Heart right ventricle (tissue), 16 donors: ENCODE measurements around the gene C17orf78. TPM values are rescaled to one million over a fixed set of nuclear protein-coding genes. Genes with fewer than 3 reads are reported as not detected.

Experiments
- ATAC-seq, 8 donors: fragments of 200-7000 bp; cut with Tn5 transposase; one replicate each; pipeline ENCODE4 v1.9.1; 2020; ENCODE audit warnings: mild to moderate bottlenecking in 8 of 8, moderate library complexity in 8 of 8, moderate number of reproducible peaks in 1 of 8
- DNase-seq, 2 donors: peaks; one replicate each; pipeline ENCODE4 v3.0.0-alpha.2; 2020
- H3K27ac ChIP-seq, 10 donors: fragments of 200-600 bp; sonication (generic) in 2 of 10; one replicate each; pipeline versions ENCODE4 v1.5.0 to v1.8.0; 2020 to 2022; ENCODE audit warnings: mild to moderate bottlenecking in 3 of 10
- H3K27me3 ChIP-seq, 7 donors: fragments of 200-600 bp; one replicate each; pipeline ENCODE4 v1.8.0; 2021 to 2022; ENCODE audit warnings: mild to moderate bottlenecking in 2 of 7
- H3K36me3 ChIP-seq, 9 donors: fragments of 200-600 bp; sonication (generic) in 1 of 9; one replicate each; pipeline versions ENCODE4 v1.5.0 to v1.8.0; 2020 to 2022; ENCODE audit warnings: mild to moderate bottlenecking in 2 of 9
- H3K4me1 ChIP-seq, 9 donors: fragments of 200-600 bp; sonication (generic) in 1 of 9; one replicate each; pipeline versions ENCODE4 v1.5.0 to v1.8.0; 2020 to 2022; ENCODE audit warnings: mild to moderate bottlenecking in 4 of 9
- H3K4me3 ChIP-seq, 10 donors: fragments of 200-600 bp; sonication (generic) in 2 of 10; one replicate each; pipeline versions ENCODE4 v1.5.0 to v1.8.0; 2020 to 2022; ENCODE audit warnings: mild to moderate bottlenecking in 7 of 10, moderate library complexity in 2 of 10
- H3K9me3 ChIP-seq, 11 donors: fragments of 200-600 bp in 10 of 11; sonication (generic) in 2 of 11; one replicate each; pipeline versions ENCODE4 v1.5.0 to v1.8.0; 2013 to 2022; ENCODE audit warnings: mild to moderate bottlenecking in 2 of 11, control low read depth in 1 of 11, moderate library complexity in 1 of 11
- WGBS, 2 donors: extraction: QIAGEN DNeasy Blood & Tissue Kit; methylation state at CpG; one replicate each; pipeline ENCODE4 v1.1.7; 2013; ENCODE audit warnings: inconsistent platforms in 1 of 2; 5-methylcytosine and 5-hydroxymethylcytosine counted together
- intact Hi-C, 10 donors: fragments of 100-400 bp; cut with DNase I; formaldehyde crosslinking; loops; one replicate each; pipeline versions ENCODE4 v1.11.1 to v1.14.2; 2022
- polyA plus RNA-seq, 2 donors: library from polyadenylated mRNA; stranded (reverse); fragments of 200-250 nt; gene quantifications; one replicate each; pipeline ENCODE4 v1.2.3, GENCODE V29; 2013
- total RNA-seq, 10 donors: library from RNA; stranded (reverse); fragmentation: NEBNext Ultra II Directional in 3 of 10; extraction: Animal tissue kit (Norgen Biotek cat#: 25700) in 3 of 10; gene quantifications; one replicate each; pipeline versions ENCODE4 v1.2.1 to v1.2.4, GENCODE V29; 2021 to 2023
- TF ChIP-seq, protein P1 (sequence below), 9 donors: fragments of 200-600 bp; sonication (generic) in 2 of 9; IDR thresholded peaks; one replicate each; pipeline versions ENCODE4 v1.5.0 to v1.8.0; 2021 to 2022; ENCODE audit warnings: antibody characterized with exemption in 9 of 9, mild to moderate bottlenecking in 5 of 9, moderate library complexity in 1 of 9
- donor health status: Arrhythmogenic right ventricular cardiomyopathy.
- donor health status: ischemic (EF 13 %, LVEDD 7.1; RV severe dilation, severe dysfunction).
- donor health status: healthy with polysubstance abuse.
- donor health status: DM: no; HTN: yes; CAD: no.
- donor health status: DM: no; HTN: no; CAD: no.
- donor health status: ischemic (EF 25% LVEDD 6.9; RV normal size, moderate dysfunction).
- donor health status: ischemic (EF 25% LVEDD 5.7; RV mildly dilated, moderate dysfunction).
- donor health status: healthy.
- donor health status: DM: yes; HTN: yes; CAD: no.
- donor health status: Ischemic cardiomyopathy.
- donor health status: ischemic (EF 35%, LVEDD 5.7; RV mildly dilated, moderate dysfunction).
- donor health status: nonischemic (EF 11% LVEDD 7.7; RV severe dilation, severe dysfunction).
- donor health status: DM: yes; HTN: yes; CAD: no.
- donor health status: PGD.
- donor health status: ischemic (EF 29% LVEDD 5.4; RV normal size, mild dysfunction).
- donor health status: nonischemic (EF 23%, LVEDD 6.1; RV moderate dilation, normal function).

The C17orf78 gene
- total and polyA plus RNA-seq, 12 donors: not detected

DNA sequence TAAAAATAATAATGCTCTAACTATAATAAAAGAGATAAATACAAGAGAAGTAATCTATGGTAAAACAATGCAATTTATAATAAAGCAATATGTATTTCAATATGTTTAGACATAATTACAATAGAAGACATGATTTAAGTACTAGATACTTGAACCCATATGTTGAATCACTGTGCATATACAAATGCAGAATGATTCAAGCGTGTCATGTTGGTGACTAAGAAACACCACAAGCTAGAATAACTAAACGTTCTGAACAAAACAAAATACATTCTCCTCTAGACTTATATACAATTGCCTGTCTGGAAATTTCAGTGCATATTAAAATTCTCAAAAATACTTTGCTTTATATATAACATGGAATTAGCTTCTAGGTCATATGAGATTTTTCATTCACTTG lies 42.1 kb downstream of the C17orf78 start:
- no peak for ATAC-seq
- peaks cover 0 to 97% (median 39%) of the 10 kb centered on the region in 9 donors for H3K36me3 ChIP-seq
- TF ChIP-seq, protein P1, sequence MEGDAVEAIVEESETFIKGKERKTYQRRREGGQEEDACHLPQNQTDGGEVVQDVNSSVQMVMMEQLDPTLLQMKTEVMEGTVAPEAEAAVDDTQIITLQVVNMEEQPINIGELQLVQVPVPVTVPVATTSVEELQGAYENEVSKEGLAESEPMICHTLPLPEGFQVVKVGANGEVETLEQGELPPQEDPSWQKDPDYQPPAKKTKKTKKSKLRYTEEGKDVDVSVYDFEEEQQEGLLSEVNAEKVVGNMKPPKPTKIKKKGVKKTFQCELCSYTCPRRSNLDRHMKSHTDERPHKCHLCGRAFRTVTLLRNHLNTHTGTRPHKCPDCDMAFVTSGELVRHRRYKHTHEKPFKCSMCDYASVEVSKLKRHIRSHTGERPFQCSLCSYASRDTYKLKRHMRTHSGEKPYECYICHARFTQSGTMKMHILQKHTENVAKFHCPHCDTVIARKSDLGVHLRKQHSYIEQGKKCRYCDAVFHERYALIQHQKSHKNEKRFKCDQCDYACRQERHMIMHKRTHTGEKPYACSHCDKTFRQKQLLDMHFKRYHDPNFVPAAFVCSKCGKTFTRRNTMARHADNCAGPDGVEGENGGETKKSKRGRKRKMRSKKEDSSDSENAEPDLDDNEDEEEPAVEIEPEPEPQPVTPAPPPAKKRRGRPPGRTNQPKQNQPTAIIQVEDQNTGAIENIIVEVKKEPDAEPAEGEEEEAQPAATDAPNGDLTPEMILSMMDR (IDR thresholded peaks at IDR 0.05): no peak

DNA sequence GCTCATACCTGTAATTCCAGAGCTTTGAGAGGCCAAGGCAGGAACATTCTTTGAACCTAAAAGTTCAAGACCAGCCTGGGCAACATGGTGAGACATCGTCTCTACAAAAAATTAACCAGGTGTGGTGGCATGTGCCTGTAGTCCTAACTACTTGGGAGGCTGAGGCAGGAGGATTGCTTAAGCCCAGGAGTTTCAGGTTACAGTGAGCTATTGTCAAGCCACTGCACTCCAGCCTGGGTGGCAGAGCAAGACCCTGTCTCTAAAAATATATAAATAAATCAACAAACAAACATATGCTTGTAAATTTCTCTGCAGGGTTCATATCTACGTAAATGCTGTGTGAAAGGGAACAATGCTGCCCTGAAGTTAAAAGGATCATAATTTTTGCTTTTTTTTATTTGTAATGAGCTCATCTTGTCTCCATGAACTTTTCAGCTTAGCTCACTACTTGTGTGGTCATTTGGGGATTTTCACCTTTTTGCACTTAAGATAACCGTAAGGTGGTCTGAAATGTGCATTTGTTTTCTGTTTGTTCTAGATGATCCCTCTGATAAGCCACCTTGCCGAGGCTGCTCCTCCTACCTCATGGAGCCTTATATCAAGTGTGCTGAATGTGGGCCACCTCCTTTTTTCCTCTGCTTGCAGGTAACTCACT lies 47.3 kb downstream of the C17orf78 start:
- 65 to 89% methylated on average over 4 of the region's 4 CpGs for WGBS, 2 donors
- DNase-seq (no peak), ATAC-seq (no peak)
- H3K36me3 ChIP-seq: peaks cover 0 to 97% (median 53%) of the 10 kb centered on the region in 9 donors
- TF ChIP-seq, protein P1 (IDR thresholded peaks at IDR 0.05): no peak
- no peak overlapping the region for H3K27ac ChIP-seq
- no peaks in the 10 kb centered on the region for H3K9me3 ChIP-seq
- no peak overlapping the region for H3K4me3 ChIP-seq
- intact Hi-C loops: loop anchor here in 1 of 10 donors (10.0 kb wide), 1 partner anchor 62 kb away; the partner anchor contains the start of gene DUSP14
- no peaks in the 10 kb centered on the region for H3K27me3 ChIP-seq
- no peaks in the 10 kb centered on the region for H3K4me1 ChIP-seq

More for the DNA sequence above, 42.1 kb downstream of the C17orf78 start:
- Histone ChIP-seq H3K27me3 (no peaks in the 10 kb centered on the region), H3K4me3 (no peak overlapping the region), H3K27ac (no peak overlapping the region), H3K9me3 (no peaks in the 10 kb centered on the region), H3K4me1 (no peaks in the 10 kb centered on the region)
- intact Hi-C loops: no loop called here
- 88 to 90% methylated on average over 2 of the region's 2 CpGs for WGBS, 2 donors
- DNase-seq: no peak

DNA sequence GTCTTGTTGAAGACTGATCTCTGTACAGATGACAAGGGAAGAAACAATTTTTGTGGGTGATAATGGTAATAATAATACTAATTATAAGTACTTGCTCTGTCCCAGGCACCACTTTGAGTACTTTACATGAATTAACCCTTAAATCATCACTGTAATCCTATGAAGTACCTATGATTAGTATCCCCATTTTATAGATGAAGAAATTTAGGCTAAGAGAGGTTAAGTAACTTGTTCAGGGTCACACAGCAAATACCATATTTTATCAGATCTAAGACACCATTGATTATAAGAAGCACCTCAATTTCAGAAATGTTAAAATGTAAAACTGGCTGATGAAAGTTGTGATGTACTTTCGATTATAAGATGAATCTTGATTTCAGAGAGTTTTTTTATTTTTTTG lies 49.5 kb downstream of the C17orf78 start:
- Histone ChIP-seq H3K36me3 (peaks cover 0 to 96% (median 47%) of the 10 kb centered on the region in 9 donors), H3K4me1 (no peaks in the 10 kb centered on the region), H3K4me3 (no peak overlapping the region), H3K27me3 (no peaks in the 10 kb centered on the region), H3K27ac (no peak overlapping the region), H3K9me3 (no peaks in the 10 kb centered on the region)
- no peak for DNase-seq
- intact Hi-C loops: loop anchor here in 1 of 10 donors (10.0 kb wide), 1 partner anchor 60 kb away; the partner anchor contains the start of gene DUSP14
- TF ChIP-seq, protein P1 (IDR thresholded peaks at IDR 0.05): no peak
- no peak for ATAC-seq
- WGBS, 2 donors: 93% methylated on average over 1 of the region's 1 CpG

- intact Hi-C loops: loop anchor here in 1 of 10 donors (10.0 kb wide), 1 partner anchor 56 kb away; the partner anchor contains the start of gene DUSP14
- H3K36me3 ChIP-seq: peaks cover 0 to 97% (median 37%) of the 10 kb centered on the region in 9 donors
- H3K4me3 ChIP-seq: no peak overlapping the region
- no peaks in the 10 kb centered on the region for H3K27me3 ChIP-seq
- DNase-seq (no peak), ATAC-seq (no peak)
- WGBS, 2 donors: 99% methylated on average over 3 of the region's 3 CpGs
- no peaks in the 10 kb centered on the region for H3K9me3 ChIP-seq
- peaks cover 0 to 4% (median 0%) of the 10 kb centered on the region in 9 donors for H3K4me1 ChIP-seq
- no peak overlapping the region for H3K27ac ChIP-seq
- TF ChIP-seq, protein P1 (IDR thresholded peaks at IDR 0.05): no peak
These were observed 53.3 kb downstream of the C17orf78 start for GRCh38 chr17:37429039-37429438.
